ENCODE results near the gene EXOC1. TPM values are rescaled to one million over a fixed set of nuclear protein-coding genes. Genes with fewer than 3 reads are reported as not detected.
"Not testable (repeated sequence)": the region's sequence is repeated elsewhere in the genome, so short reads cannot be mapped to it uniquely, and the experiment has no call there.

The EXOC1 gene
- total RNA-seq, 1 donor from 2014 or later: 41.1 TPM

DNA sequence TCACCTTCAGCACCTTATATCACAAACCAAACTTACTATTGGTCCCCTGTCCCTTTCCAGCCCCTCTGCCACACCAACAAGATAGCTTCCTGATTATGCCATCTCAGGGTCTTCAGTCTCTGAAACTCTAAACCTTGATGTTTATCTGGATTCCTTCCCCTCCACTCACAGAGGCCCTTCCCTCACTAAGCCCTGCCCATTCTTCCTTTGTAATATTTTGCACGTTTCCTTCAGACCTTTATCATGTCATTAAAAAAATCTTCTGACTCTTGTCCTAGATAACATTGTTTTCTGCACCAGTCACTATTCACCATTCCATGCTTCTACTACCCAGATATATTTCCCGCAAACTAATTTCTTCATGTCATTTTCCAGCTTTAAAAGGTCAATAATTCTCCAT lies 77.6 kb downstream of the EXOC1 start:
- no peak for DNase-seq (ENCODE audit: low read depth)
- H3K36me3 ChIP-seq (ENCODE audit: control insufficient read depth, insufficient read depth, low read length): no peaks in the 10 kb centered on the region
- TF ChIP-seq, protein P1, sequence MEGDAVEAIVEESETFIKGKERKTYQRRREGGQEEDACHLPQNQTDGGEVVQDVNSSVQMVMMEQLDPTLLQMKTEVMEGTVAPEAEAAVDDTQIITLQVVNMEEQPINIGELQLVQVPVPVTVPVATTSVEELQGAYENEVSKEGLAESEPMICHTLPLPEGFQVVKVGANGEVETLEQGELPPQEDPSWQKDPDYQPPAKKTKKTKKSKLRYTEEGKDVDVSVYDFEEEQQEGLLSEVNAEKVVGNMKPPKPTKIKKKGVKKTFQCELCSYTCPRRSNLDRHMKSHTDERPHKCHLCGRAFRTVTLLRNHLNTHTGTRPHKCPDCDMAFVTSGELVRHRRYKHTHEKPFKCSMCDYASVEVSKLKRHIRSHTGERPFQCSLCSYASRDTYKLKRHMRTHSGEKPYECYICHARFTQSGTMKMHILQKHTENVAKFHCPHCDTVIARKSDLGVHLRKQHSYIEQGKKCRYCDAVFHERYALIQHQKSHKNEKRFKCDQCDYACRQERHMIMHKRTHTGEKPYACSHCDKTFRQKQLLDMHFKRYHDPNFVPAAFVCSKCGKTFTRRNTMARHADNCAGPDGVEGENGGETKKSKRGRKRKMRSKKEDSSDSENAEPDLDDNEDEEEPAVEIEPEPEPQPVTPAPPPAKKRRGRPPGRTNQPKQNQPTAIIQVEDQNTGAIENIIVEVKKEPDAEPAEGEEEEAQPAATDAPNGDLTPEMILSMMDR (IDR thresholded peaks at IDR 0.05; ENCODE audit: insufficient read depth, low read length, poor library complexity, severe bottlenecking): no peak
- no peaks in the 10 kb centered on the region for H3K27me3 ChIP-seq (ENCODE audit: control insufficient read depth, insufficient read depth, low read length)
- H3K4me3 ChIP-seq (ENCODE audit: low read depth, low read length): no peak overlapping the region

DNA sequence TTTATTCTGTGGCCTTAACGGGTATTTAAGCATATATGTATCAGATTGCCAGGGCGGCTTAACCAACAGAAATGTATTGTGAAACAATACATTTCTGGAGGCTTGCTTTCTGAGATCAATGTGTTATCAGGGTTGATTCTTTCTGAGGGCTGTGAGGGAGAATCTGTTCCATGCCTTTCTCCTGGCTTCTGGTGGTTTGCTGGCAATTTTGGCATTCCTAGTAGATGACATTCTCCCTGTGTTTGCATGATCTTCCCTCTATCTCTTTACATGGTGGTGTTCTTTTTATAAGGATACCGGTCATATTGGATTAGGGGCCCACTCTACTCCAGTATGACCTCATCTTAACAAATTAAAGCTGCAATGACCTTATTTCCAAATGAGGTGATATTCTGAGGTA lies 78.4 kb downstream of the EXOC1 start:
- no peak overlapping the region for H3K4me3 ChIP-seq (ENCODE audit: low read depth, low read length)
- H3K36me3 ChIP-seq (ENCODE audit: control insufficient read depth, insufficient read depth, low read length): no peaks in the 10 kb centered on the region
- no peaks in the 10 kb centered on the region for H3K27me3 ChIP-seq (ENCODE audit: control insufficient read depth, insufficient read depth, low read length)
- TF ChIP-seq, protein P1 (IDR thresholded peaks at IDR 0.05; ENCODE audit: insufficient read depth, low read length, poor library complexity, severe bottlenecking): no peak
- no peak for DNase-seq (ENCODE audit: low read depth)

DNA sequence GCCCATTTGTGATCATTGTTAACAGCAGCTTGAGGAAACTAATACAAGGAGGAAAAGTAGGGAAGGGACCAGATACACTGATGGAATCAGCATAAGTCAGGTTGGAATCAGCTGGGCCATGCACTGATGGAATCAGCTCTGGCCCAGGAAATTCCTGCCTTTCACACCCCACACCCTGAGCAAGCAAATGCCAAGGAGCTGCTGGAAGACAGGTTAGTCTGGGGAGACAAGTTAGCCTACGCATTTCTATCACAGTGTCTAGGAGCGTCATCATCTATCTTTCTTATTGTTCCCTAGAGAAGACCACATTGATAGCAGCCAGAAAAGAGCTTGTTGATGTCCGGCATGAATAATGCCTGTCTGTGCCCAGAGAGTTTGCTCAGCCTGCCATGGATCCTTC lies 79.1 kb downstream of the EXOC1 start:
- DNase-seq (ENCODE audit: low read depth): no peak
- Histone ChIP-seq H3K36me3 (ENCODE audit: control insufficient read depth, insufficient read depth, low read length) (no peaks in the 10 kb centered on the region), H3K4me3 (ENCODE audit: low read depth, low read length) (no peak overlapping the region), H3K27me3 (ENCODE audit: control insufficient read depth, insufficient read depth, low read length) (no peaks in the 10 kb centered on the region)
- TF ChIP-seq, protein P1 (IDR thresholded peaks at IDR 0.05; ENCODE audit: insufficient read depth, low read length, poor library complexity, severe bottlenecking): no peak

DNA sequence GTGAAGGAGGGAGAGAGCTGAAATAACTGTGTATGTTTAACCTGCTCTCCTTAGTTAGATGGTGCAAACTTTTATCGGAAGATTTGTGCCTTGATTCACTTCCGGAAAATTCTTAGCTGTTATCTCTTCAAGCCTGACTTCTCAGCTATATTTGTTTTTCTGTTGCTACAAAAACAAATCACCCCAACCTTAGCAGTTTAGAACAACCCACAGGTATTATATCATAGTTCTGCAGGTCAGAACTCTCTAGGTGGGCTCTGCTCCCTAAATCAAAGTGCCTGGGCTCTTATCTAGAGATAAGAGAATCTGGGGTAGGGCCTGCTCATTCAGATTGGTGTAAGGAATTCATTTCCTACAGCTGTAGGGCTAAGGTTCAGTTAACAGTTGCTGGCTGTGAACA lies 80.2 kb downstream of the EXOC1 start:
- TF ChIP-seq, protein P1 (IDR thresholded peaks at IDR 0.05; ENCODE audit: insufficient read depth, low read length, poor library complexity, severe bottlenecking): no peak
- no peak overlapping the region for H3K4me3 ChIP-seq (ENCODE audit: low read depth, low read length)
- DNase-seq (ENCODE audit: low read depth): no peak
- no peaks in the 10 kb centered on the region for H3K36me3 ChIP-seq (ENCODE audit: control insufficient read depth, insufficient read depth, low read length)
- no peaks in the 10 kb centered on the region for H3K27me3 ChIP-seq (ENCODE audit: control insufficient read depth, insufficient read depth, low read length)

DNA sequence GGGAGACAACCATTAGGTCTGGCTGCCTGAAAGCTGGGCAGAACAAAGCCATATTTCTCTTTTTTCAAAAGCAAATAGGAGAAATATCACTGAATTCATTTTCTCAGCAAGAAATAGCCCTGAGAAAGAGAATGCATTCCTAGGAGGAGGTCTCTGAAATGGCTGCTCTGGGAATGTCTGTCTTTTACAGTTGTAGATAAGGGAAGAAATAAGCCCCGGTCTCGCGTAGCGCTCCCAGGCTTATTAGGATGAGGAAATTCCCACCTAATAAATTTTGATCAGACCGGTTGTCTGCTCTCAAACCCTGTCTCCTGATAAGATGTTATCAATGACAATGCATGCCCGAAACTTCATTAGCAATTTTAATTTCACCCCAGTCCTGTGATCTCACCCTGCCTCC lies 82.5 kb downstream of the EXOC1 start:
- not testable (repeated sequence) for H3K4me3 ChIP-seq (ENCODE audit: low read depth, low read length); H3K36me3 ChIP-seq (ENCODE audit: control insufficient read depth, insufficient read depth, low read length); H3K27me3 ChIP-seq (ENCODE audit: control insufficient read depth, insufficient read depth, low read length); DNase-seq (ENCODE audit: low read depth)

DNA sequence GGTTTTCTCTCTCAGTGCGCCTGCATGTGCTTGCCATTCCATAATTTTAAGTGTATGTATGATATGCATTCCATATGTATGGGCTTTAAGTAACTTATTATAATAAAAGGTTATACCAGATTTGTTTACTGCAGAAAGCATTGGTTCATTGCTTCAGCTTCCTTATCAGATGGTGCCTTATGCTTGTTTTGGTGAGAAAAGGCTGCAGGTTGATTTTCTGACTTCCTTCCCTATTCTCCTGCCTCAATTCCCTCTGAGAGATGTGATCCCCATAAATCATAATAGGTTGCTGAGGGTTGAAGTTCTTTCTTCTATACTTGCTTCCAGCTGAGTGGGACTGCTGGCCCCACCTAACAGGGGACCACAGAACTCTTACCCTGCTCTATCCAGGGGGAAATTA lies 85.0 kb downstream of the EXOC1 start:
- H3K36me3 ChIP-seq (ENCODE audit: control insufficient read depth, insufficient read depth, low read length): no peaks in the 10 kb centered on the region
- no peak overlapping the region for H3K4me3 ChIP-seq (ENCODE audit: low read depth, low read length)
- no peaks in the 10 kb centered on the region for H3K27me3 ChIP-seq (ENCODE audit: control insufficient read depth, insufficient read depth, low read length)
- TF ChIP-seq, protein P1 (IDR thresholded peaks at IDR 0.05; ENCODE audit: insufficient read depth, low read length, poor library complexity, severe bottlenecking): no peak
- DNase-seq (ENCODE audit: low read depth): no peak

Data from kidney epithelial cell (primary cell).